ENCODE measurements around the gene NCKAP5.

NCKAP5 gene

GRCh38 chr2:133026536-133027177 is 541.6 kb downstream of the NCKAP5 start:
- TF ChIP-seq CTCF (IDR thresholded peaks at IDR 0.05), result no peak
- H3K36me3 ChIP-seq, result no peaks in the 10 kb centered on the region
- H3K27ac ChIP-seq, result no peak overlapping the region
- no peaks in the 10 kb centered on the region for H3K9me3 ChIP-seq
- no peaks in the 10 kb centered on the region for H3K27me3 ChIP-seq
- no peaks in the 10 kb centered on the region for H3K4me1 ChIP-seq (ENCODE audit: control insufficient read depth in 1 of 2, insufficient read depth in 1 of 2, low read depth in 1 of 2, low read length in 1 of 2)
- H3K4me3 ChIP-seq (ENCODE audit: low read depth in 1 of 2, low read length in 1 of 2), result no peak overlapping the region

- no peak for TF ChIP-seq CTCF (IDR thresholded peaks at IDR 0.05)
- H3K4me3 ChIP-seq (ENCODE audit: low read depth in 1 of 2, low read length in 1 of 2), result no peak overlapping the region
These were observed 543.3 kb downstream of the NCKAP5 start for GRCh38 chr2:133025004-133025403.

GRCh38 chr2:133012847-133013734 is 555.2 kb downstream of the NCKAP5 start:
- Histone ChIP-seq H3K36me3 (no peaks in the 10 kb centered on the region), H3K4me3 (ENCODE audit: low read depth in 1 of 2, low read length in 1 of 2) (no peak overlapping the region), H3K4me1 (ENCODE audit: control insufficient read depth in 1 of 2, insufficient read depth in 1 of 2, low read depth in 1 of 2, low read length in 1 of 2) (no peaks in the 10 kb centered on the region), H3K27ac (no peak overlapping the region), H3K9me3 (no peaks in the 10 kb centered on the region), H3K27me3 (no peaks in the 10 kb centered on the region)
- TF ChIP-seq CTCF (IDR thresholded peaks at IDR 0.05), result no peak

More at GRCh38 chr2:133025004-133025403, 543.3 kb downstream of the NCKAP5 start:
- H3K36me3 ChIP-seq, result no peaks in the 10 kb centered on the region
- no peaks in the 10 kb centered on the region for H3K9me3 ChIP-seq
- no peaks in the 10 kb centered on the region for H3K4me1 ChIP-seq (ENCODE audit: control insufficient read depth in 1 of 2, insufficient read depth in 1 of 2, low read depth in 1 of 2, low read length in 1 of 2)
- H3K27ac ChIP-seq, result no peak overlapping the region
- no peaks in the 10 kb centered on the region for H3K27me3 ChIP-seq

GRCh38 chr2:133004623-133005022 is 563.6 kb downstream of the NCKAP5 start:
- Histone ChIP-seq H3K27me3 (no peaks in the 10 kb centered on the region), H3K36me3 (no peaks in the 10 kb centered on the region), H3K27ac (no peak overlapping the region), H3K9me3 (peaks cover 5% of the 10 kb centered on the region), H3K4me1 (ENCODE audit: control insufficient read depth in 1 of 2, insufficient read depth in 1 of 2, low read depth in 1 of 2, low read length in 1 of 2) (no peaks in the 10 kb centered on the region), H3K4me3 (ENCODE audit: low read depth in 1 of 2, low read length in 1 of 2) (no peak overlapping the region)
- no peak for TF ChIP-seq CTCF (IDR thresholded peaks at IDR 0.05)

- Histone ChIP-seq H3K36me3 (no peaks in the 10 kb centered on the region), H3K27me3 (no peaks in the 10 kb centered on the region), H3K4me3 (ENCODE audit: low read depth in 1 of 2, low read length in 1 of 2) (no peak overlapping the region), H3K27ac (no peak overlapping the region), H3K9me3 (peaks cover under 1% of the 10 kb centered on the region), H3K4me1 (ENCODE audit: control insufficient read depth in 1 of 2, insufficient read depth in 1 of 2, low read depth in 1 of 2, low read length in 1 of 2) (no peaks in the 10 kb centered on the region)
- TF ChIP-seq CTCF (IDR thresholded peaks at IDR 0.05), result no peak
These were observed 568.8 kb downstream of the NCKAP5 start for GRCh38 chr2:132999421-132999820.
